Ectodermal cell (in vitro differentiated cells): ENCODE results near the gene HOXB3.

Experiments used
- H3K27ac ChIP-seq: 2 replicates; pipeline ENCODE4 v1.7.0; 2013; ENCODE audit warnings: mild to moderate bottlenecking, low read depth, low read length; ENCODE audit not compliant: insufficient read depth, poor library complexity, severe bottlenecking
- H3K27me3 ChIP-seq: 2 replicates; pipeline ENCODE4 v1.7.0; 2013; ENCODE audit warnings: mild to moderate bottlenecking, low read length; ENCODE audit not compliant: insufficient read depth, control insufficient read depth, poor library complexity, severe bottlenecking
- H3K36me3 ChIP-seq: one replicate; pipeline ENCODE4 v1.7.0; 2013; ENCODE audit warnings: low read length; ENCODE audit not compliant: control insufficient read depth, insufficient read depth
- H3K4me1 ChIP-seq: one replicate; pipeline ENCODE4 v1.7.0; 2013; ENCODE audit warnings: low read length; ENCODE audit not compliant: control insufficient read depth, insufficient read depth
- H3K4me3 ChIP-seq: 2 replicates; pipeline ENCODE4 v1.7.0; 2013; ENCODE audit warnings: low read depth, low read length, control low read depth; ENCODE audit not compliant: insufficient read depth
- H3K9me3 ChIP-seq: 2 replicates; pipeline ENCODE4 v1.7.0; 2013; ENCODE audit warnings: mild to moderate bottlenecking, low read length, moderate library complexity; ENCODE audit not compliant: control insufficient read depth
- WGBS, 2 experiments: methylation state at CpG; one replicate each; pipeline ENCODE4 v1.1.7; 2013; ENCODE audit warnings: missing lambda C conversion rate in 2 of 2; 5-methylcytosine and 5-hydroxymethylcytosine counted together

HOXB3 gene

DNA sequence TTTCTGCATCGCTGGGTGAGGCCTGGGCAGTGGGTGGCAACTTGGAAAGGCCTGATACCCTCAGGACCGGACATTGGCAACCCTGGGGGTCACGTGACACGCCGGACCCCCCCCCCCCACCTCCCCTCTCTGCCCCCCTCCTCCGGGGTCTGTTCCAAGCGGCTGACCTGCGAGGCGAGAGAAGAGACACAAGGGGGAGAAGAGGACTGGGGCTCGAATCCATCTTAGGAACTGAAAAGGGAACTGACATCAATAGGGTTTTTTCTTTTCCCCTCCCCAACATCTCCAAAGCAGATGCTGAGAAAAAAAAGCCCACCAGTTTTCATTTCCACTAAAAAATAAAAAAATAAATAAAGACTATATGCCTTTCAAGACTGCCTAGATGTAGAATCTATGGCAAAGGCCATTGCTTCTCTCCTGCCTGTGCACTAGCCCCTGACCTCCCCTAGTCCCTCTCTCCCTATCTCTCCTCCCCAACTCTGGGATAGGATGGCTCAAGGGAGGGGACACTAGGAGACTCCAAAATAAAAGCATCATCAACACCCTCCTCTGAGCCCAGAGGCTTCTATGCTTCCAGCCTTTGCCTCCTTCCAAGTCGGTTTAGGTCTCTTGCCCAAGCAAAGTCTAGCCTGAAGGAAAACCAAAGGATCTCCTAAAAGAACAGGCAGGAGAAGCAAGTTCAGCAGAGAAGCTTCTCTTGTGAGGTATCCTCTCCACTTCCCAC, 37.4 kb downstream of the HOXB3 start:
- no peak overlapping the region for H3K4me3 ChIP-seq
- H3K4me1 ChIP-seq, result no peaks in the 10 kb centered on the region

GRCh38 chr17:48551596-48552465, 38.2 kb downstream of the HOXB3 start:
- Histone ChIP-seq H3K27ac (no peak overlapping the region), H3K36me3 (no peaks in the 10 kb centered on the region), H3K9me3 (no peaks in the 10 kb centered on the region), H3K27me3 (peaks cover 100% of the 10 kb centered on the region), H3K4me3 (no peak overlapping the region), H3K4me1 (no peaks in the 10 kb centered on the region)
- 4 to 7% methylated on average over 47 of the region's 47 CpGs for WGBS, 2 experiments

More for the DNA sequence above, 37.4 kb downstream of the HOXB3 start:
- H3K36me3 ChIP-seq, result no peaks in the 10 kb centered on the region
- peaks cover 100% of the 10 kb centered on the region for H3K27me3 ChIP-seq
- peak overlapping the region; percentile 18 for H3K27ac ChIP-seq
- WGBS, 2 experiments, result 1% methylated on average over 6 of the region's 11 CpGs
- no peaks in the 10 kb centered on the region for H3K9me3 ChIP-seq

- Histone ChIP-seq H3K4me1 (peaks cover 5% of the 10 kb centered on the region), H3K36me3 (no peaks in the 10 kb centered on the region), H3K4me3 (no peak overlapping the region), H3K27ac (no peak overlapping the region), H3K9me3 (no peaks in the 10 kb centered on the region), H3K27me3 (peaks cover 100% of the 10 kb centered on the region)
- WGBS, 2 experiments, result 6 to 10% methylated on average over 17 to 19 of the region's 19 CpGs
These were observed 38.9 kb downstream of the HOXB3 start for GRCh38 chr17:48551214-48551555.

DNA sequence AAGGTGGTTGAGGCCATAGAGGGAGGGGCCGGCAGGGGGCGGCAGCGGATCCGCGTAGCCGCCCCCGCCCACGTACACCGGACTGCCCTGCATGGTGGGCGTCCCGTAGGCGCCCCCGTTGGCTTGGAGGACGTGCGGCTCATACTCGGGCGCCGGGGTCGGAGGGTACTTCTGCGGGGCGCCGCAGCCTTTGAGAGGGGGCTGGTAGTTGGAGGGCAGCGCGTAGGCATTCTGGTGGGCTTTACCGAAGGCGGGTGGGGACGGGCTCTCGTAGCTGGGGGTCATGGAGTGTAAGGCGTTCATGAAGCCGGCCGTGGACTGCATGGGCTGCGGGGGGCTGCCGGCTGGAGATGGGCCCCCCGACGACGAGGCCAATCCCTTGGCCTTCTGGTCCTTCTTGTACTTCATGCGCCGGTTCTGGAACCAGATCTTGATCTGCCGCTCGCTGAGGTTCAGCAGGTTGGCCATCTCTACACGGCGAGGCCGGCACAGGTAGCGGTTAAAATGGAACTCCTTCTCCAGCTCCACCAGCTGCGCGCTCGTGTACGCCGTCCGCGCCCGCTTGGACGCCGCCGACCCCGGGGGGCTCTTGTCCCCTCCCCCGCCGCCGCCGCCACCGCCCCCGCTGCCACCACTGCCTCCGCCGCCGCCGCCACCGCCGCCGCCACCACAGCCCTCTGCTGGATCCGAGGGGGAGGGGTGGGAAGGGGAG, 39.4 kb downstream of the HOXB3 start:
- 2 to 3% methylated on average over 70 of the region's 70 CpGs for WGBS, 2 experiments
- Histone ChIP-seq H3K27ac (no peak overlapping the region), H3K27me3 (peaks cover 100% of the 10 kb centered on the region), H3K9me3 (no peaks in the 10 kb centered on the region), H3K36me3 (no peaks in the 10 kb centered on the region), H3K4me1 (peaks cover 7% of the 10 kb centered on the region), H3K4me3 (peak overlapping the region; percentile 14)

- Histone ChIP-seq H3K27me3 (peaks cover 100% of the 10 kb centered on the region), H3K4me1 (peaks cover 7% of the 10 kb centered on the region)
- 10 to 16% methylated on average over 18 of the region's 18 CpGs for WGBS, 2 experiments
These were observed 40.0 kb downstream of the HOXB3 start for GRCh38 chr17:48549914-48550501.

DNA sequence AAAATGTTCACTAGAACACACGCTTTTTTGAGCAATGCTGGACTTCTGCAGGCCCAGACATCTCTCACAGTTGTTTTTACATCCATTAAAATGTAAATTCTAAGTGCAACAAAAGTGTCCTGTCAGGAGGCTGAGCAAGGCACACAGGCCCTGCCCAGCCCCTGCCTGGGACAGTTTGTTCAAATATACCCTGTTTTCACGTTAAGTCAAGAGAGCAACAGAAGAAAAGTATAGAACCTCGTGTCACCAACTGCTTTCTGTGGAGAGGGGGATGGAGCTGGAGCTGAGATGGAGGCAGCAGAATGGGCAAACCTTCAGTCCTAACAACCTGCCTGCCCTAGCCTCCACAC, 40.8 kb downstream of the HOXB3 start:
- H3K9me3 ChIP-seq, result no peaks in the 10 kb centered on the region
- H3K36me3 ChIP-seq, result no peaks in the 10 kb centered on the region
- H3K27me3 ChIP-seq, result peaks cover 100% of the 10 kb centered on the region
- WGBS, 2 experiments, result 4 to 10% methylated on average over 3 of the region's 3 CpGs
- no peak overlapping the region for H3K27ac ChIP-seq
- H3K4me3 ChIP-seq, result no peak overlapping the region
- H3K4me1 ChIP-seq, result peaks cover 7% of the 10 kb centered on the region

More at GRCh38 chr17:48549914-48550501, 40.0 kb downstream of the HOXB3 start:
- Histone ChIP-seq H3K9me3 (no peaks in the 10 kb centered on the region), H3K4me3 (no peak overlapping the region), H3K36me3 (no peaks in the 10 kb centered on the region), H3K27ac (no peak overlapping the region)

DNA sequence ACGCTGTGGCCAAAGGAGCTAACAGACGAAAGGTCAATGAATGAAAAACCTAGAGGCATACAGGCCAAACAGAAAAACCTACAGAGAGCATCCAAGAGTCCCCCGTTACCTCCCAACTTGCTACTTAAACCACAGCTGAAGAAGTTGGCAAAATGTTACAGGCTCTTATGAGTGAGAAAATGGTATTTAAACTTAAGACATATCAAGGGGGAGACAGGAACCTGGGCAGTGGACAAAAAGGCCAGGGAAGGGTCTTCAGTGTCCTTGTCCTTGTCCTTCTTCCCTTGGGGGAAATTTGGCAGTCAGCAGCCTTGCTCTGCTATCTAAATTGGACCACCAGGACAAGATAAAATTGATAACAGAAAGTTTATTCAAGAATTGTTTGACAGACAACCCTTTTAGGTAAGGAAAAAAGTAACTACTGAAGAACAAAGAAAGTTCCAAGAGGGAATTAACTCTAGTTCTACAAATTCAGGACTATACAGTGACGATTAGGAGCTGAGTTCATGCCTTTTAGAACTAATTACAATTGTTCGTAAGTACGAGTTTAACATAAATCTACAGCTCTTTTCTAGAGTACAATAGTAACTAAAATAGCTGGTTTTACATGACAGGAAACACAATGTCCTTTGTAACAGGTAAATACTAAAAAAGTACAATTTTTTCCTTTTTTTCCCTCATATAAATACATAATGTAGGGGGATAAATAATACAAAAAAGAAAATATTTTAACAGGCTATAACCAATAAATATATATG, 41.3 kb downstream of the HOXB3 start:
- peaks cover 7% of the 10 kb centered on the region for H3K4me1 ChIP-seq
- peaks cover 100% of the 10 kb centered on the region for H3K27me3 ChIP-seq
- H3K36me3 ChIP-seq, result no peaks in the 10 kb centered on the region
- H3K4me3 ChIP-seq, result no peak overlapping the region
- 10 to 11% methylated on average over 3 to 6 of the region's 6 CpGs for WGBS, 2 experiments
- peak overlapping the region; percentile 13 for H3K27ac ChIP-seq
- no peaks in the 10 kb centered on the region for H3K9me3 ChIP-seq

DNA sequence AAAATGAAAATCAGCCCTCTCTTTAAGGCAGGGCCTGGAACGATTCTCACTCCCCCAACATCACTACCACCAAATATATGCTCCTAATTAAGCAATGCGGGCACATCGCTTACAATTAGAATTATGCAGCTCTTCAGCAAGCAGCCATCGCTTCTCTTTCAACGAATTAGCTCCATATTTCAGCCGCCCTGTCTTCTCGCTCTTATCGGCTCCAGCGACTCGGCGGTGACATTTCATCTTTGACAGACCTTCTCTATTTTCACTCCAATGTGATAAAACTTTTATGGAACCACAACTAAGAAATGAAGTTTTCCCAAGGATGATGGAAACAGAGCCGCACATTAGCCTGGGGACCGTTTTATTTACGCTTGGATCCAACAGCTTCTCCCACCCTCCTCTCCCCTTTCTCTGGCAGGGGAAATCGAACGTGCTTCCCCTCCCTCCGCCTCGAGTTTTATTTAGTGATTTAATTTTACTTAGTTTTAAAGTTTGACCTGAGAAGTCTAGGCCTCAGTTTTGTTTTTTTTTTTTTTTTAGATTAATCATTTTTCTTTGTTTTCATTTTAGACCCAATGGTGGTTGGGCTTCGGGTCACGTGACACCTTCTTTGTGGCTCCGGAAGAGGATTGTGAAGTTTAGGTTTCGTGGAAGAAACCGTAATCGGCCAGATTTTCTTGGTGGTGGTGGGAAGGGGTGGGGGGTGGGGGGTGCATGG, 42.1 kb downstream of the HOXB3 start:
- Histone ChIP-seq H3K27me3 (peaks cover 100% of the 10 kb centered on the region), H3K27ac (no peak overlapping the region)

More for the DNA sequence above, 42.1 kb downstream of the HOXB3 start:
- Histone ChIP-seq H3K36me3 (no peaks in the 10 kb centered on the region), H3K4me3 (no peak overlapping the region), H3K9me3 (no peaks in the 10 kb centered on the region), H3K4me1 (peaks cover 7% of the 10 kb centered on the region)
- 26 to 29% methylated on average over 20 of the region's 24 CpGs for WGBS, 2 experiments
